IPS-11a (cell line): ENCODE measurements around the gene BMERB1.

ENCODE experiments used
- H3K4me3 ChIP-seq: one replicate; pipeline ENCODE4 v1.5.1; 2013; ENCODE audit warnings: low read depth, low read length, control low read depth

Gene BMERB1

GRCh38 chr16:15493466-15494180 is 59.2 kb downstream of the BMERB1 start:
- no peak overlapping the region for H3K4me3 ChIP-seq

GRCh38 chr16:15494236-15494635 is 59.8 kb downstream of the BMERB1 start:
- H3K4me3 ChIP-seq, result no peak overlapping the region

- H3K4me3 ChIP-seq, result no peak overlapping the region
These were observed 61.5 kb downstream of the BMERB1 start for GRCh38 chr16:15495898-15496297.

GRCh38 chr16:15498427-15499175 is 64.2 kb downstream of the BMERB1 start:
- no peak overlapping the region for H3K4me3 ChIP-seq

- H3K4me3 ChIP-seq, result no peak overlapping the region
These were observed 67.8 kb downstream of the BMERB1 start for GRCh38 chr16:15502041-15502725.

- H3K4me3 ChIP-seq, result no peak overlapping the region
These were observed 72.1 kb downstream of the BMERB1 start for GRCh38 chr16:15506441-15506840.

- no peak overlapping the region for H3K4me3 ChIP-seq
These were observed 73.0 kb downstream of the BMERB1 start for GRCh38 chr16:15507301-15507958.

GRCh38 chr16:15507959-15508627 is 73.7 kb downstream of the BMERB1 start:
- H3K4me3 ChIP-seq, result no peak overlapping the region

GRCh38 chr16:15509051-15509592 is 74.7 kb downstream of the BMERB1 start:
- no peak overlapping the region for H3K4me3 ChIP-seq

- no peak overlapping the region for H3K4me3 ChIP-seq
These were observed 75.5 kb downstream of the BMERB1 start for GRCh38 chr16:15509593-15510535.

- no peak overlapping the region for H3K4me3 ChIP-seq
These were observed 76.6 kb downstream of the BMERB1 start for GRCh38 chr16:15510992-15511391.

- no peak overlapping the region for H3K4me3 ChIP-seq
These were observed 77.5 kb downstream of the BMERB1 start for GRCh38 chr16:15511759-15512487.

- H3K4me3 ChIP-seq, result no peak overlapping the region
These were observed 78.8 kb downstream of the BMERB1 start for GRCh38 chr16:15513156-15513555.

- H3K4me3 ChIP-seq, result no peak overlapping the region
These were observed 81.6 kb downstream of the BMERB1 start for GRCh38 chr16:15515992-15516391.

- no peak overlapping the region for H3K4me3 ChIP-seq
These were observed 82.2 kb downstream of the BMERB1 start for GRCh38 chr16:15516609-15517008.

- no peak overlapping the region for H3K4me3 ChIP-seq
These were observed 83.5 kb downstream of the BMERB1 start for GRCh38 chr16:15517743-15518377.

GRCh38 chr16:15518381-15519351 is 84.3 kb downstream of the BMERB1 start:
- H3K4me3 ChIP-seq, result no peak overlapping the region
